GM12801 (cell line): ENCODE data around the gene CXCL6.

Experiments used
- CTCF ChIP-seq: IDR thresholded peaks from one replicate; pipeline ENCODE4 v1.5.1; 2011; ENCODE audit warnings: control low read depth; ENCODE audit not compliant: insufficient read length; ENCODE audit errors: extremely low read depth

The CXCL6 gene

GRCh38 chr4:73860917-73861316, 24.4 kb downstream of the CXCL6 start:
- no peak for TF ChIP-seq CTCF

- TF ChIP-seq CTCF, result no peak
Measured at GRCh38 chr4:73862322-73862721, 25.8 kb downstream of the CXCL6 start.

- no peak for TF ChIP-seq CTCF
Measured at GRCh38 chr4:73864365-73864764, 27.9 kb downstream of the CXCL6 start.

- TF ChIP-seq CTCF, result no peak
Measured at GRCh38 chr4:73864961-73865360, 28.5 kb downstream of the CXCL6 start.

- TF ChIP-seq CTCF, result no peak
Measured at GRCh38 chr4:73865431-73866096, 29.1 kb downstream of the CXCL6 start.

GRCh38 chr4:73866246-73866645, 29.8 kb downstream of the CXCL6 start:
- no peak for TF ChIP-seq CTCF

- no peak for TF ChIP-seq CTCF
Measured at GRCh38 chr4:73867783-73868182, 31.3 kb downstream of the CXCL6 start.
